GM19467 (cell line): ENCODE measurements around the gene TPRG1L.
"Not testable (repeated sequence)": the region's sequence is repeated elsewhere in the genome, so short reads cannot be mapped to it uniquely, and the experiment has no call there.

Source experiments
- ATAC-seq: cut with Tn5 transposase; IDR thresholded peaks from one replicate; pipeline ENCODE4 v1.9.1; 2021; ENCODE audit warnings: mild to moderate bottlenecking, moderate library complexity; ENCODE audit not compliant: unreplicated experiment

The TPRG1L gene

GRCh38 chr1:3624200-3625136, at the start of gene TPRG1L:
Gene TPRG1L, plus strand, starts transcription at chr1:3625015. Its CDS starts 58 bp downstream, at chr1:3625073.
- ATAC-seq = peak; percentile 94

- ATAC-seq = not testable (repeated sequence)
These were observed 49.3 kb upstream of the TPRG1L start for GRCh38 chr1:3575515-3575914.

- no peak for ATAC-seq
These were observed 48.8 kb upstream of the TPRG1L start for GRCh38 chr1:3575993-3576392.

- ATAC-seq = no peak
These were observed 47.5 kb upstream of the TPRG1L start for GRCh38 chr1:3577300-3577699.

GRCh38 chr1:3577711-3578432, 46.9 kb upstream of the TPRG1L start:
- no peak for ATAC-seq

- no peak for ATAC-seq
These were observed 46.4 kb upstream of the TPRG1L start for GRCh38 chr1:3578433-3578805.

GRCh38 chr1:3578906-3579305, 45.9 kb upstream of the TPRG1L start:
- no peak for ATAC-seq

- no peak for ATAC-seq
These were observed 45.2 kb upstream of the TPRG1L start for GRCh38 chr1:3579626-3580025.

- no peak for ATAC-seq
These were observed 44.6 kb upstream of the TPRG1L start for GRCh38 chr1:3580231-3580630.

- ATAC-seq = no peak
These were observed 43.3 kb upstream of the TPRG1L start for GRCh38 chr1:3581296-3582036.

- not testable (repeated sequence) for ATAC-seq
These were observed 41.1 kb upstream of the TPRG1L start for GRCh38 chr1:3583751-3584150.

GRCh38 chr1:3584915-3585314, 39.9 kb upstream of the TPRG1L start:
- ATAC-seq = no peak

- ATAC-seq = not testable (repeated sequence)
These were observed 39.4 kb upstream of the TPRG1L start for GRCh38 chr1:3585353-3585868.

- no peak for ATAC-seq
These were observed 38.8 kb upstream of the TPRG1L start for GRCh38 chr1:3585940-3586568.

GRCh38 chr1:3586986-3587759, 37.6 kb upstream of the TPRG1L start:
- no peak for ATAC-seq

- ATAC-seq = no peak
These were observed 36.4 kb upstream of the TPRG1L start for GRCh38 chr1:3588395-3588794.

- ATAC-seq = no peak
These were observed 34.6 kb upstream of the TPRG1L start for GRCh38 chr1:3590139-3590763.

- no peak for ATAC-seq
These were observed 33.6 kb upstream of the TPRG1L start for GRCh38 chr1:3590951-3591865.
